Neutrophil (primary cell): Measurements from ENCODE around the gene PCDHGB2.

ENCODE experiments used
- H3K27ac ChIP-seq: fragments of 200-600 bp; sonication (generic); 2 replicates; pipeline ENCODE4 v1.5.1; 2016; ENCODE audit warnings: mild to moderate bottlenecking, moderate library complexity
- H3K27me3 ChIP-seq: fragments of 200-600 bp; sonication (generic); 2 replicates; pipeline ENCODE4 v1.6.0; 2016; ENCODE audit warnings: mild to moderate bottlenecking
- H3K36me3 ChIP-seq: fragments of 200-600 bp; sonication (generic); 2 replicates; pipeline ENCODE4 v1.5.1; 2017
- H3K4me1 ChIP-seq, 2 experiments: fragments of 200-600 bp in 1 of 2; sonication (generic) in 1 of 2; 1 replicate in 1 of 2; 2 replicates in 1 of 2; pipeline versions ENCODE4 v1.5.1 to v1.6.1; 2013 to 2016; ENCODE audit warnings: low read depth in 1 of 2, low read length in 1 of 2, mild to moderate bottlenecking in 1 of 2, moderate library complexity in 1 of 2; ENCODE audit not compliant: control insufficient read depth in 1 of 2, insufficient read depth in 1 of 2
- H3K4me3 ChIP-seq, 2 experiments: fragments of 200-600 bp in 1 of 2; sonication (generic) in 1 of 2; 1 replicate in 1 of 2; 2 replicates in 1 of 2; pipeline ENCODE4 v1.5.1; 2013 to 2016; ENCODE audit warnings: low read depth in 1 of 2, low read length in 1 of 2, mild to moderate bottlenecking in 1 of 2, moderate library complexity in 1 of 2
- H3K9me3 ChIP-seq: fragments of 200-600 bp; sonication (generic); 2 replicates; pipeline ENCODE4 v1.5.1; 2016
- TF ChIP-seq, protein P1 (sequence below): fragments of 200-600 bp; sonication (generic); IDR thresholded peaks from 2 replicates; pipeline ENCODE4 v1.5.1; 2016; ENCODE audit warnings: antibody characterized with exemption

PCDHGB2 gene

DNA sequence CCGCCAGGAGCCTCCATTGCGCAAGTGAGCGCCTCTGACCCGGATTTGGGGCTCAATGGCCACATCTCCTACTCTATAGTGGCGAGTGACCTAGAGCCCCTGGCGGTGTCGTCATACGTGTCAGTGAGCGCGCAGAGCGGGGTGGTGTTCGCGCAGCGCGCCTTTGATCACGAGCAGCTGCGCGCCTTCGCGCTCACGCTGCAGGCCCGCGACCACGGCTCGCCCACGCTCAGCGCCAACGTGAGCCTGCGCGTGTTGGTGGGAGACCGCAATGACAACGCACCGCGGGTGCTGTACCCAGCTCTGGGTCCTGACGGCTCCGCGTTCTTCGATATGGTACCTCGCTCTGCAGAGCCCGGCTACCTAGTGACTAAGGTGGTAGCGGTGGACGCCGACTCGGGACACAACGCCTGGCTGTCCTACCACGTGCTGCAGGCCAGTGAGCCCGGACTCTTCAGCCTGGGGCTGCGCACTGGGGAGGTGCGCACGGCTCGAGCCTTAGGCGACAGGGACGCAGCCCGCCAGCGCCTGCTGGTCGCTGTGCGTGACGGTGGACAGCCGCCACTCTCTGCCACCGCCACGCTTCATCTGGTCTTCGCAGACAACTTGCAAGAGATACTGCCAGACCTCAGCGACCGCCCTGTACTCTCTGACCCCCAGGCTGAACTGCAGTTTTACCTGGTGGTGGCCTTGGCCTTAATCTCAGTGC, 50.0 kb downstream of the PCDHGB2 start:
- Histone ChIP-seq H3K9me3 (peaks cover 20% of the 10 kb centered on the region), H3K4me1 (peaks cover 0 to 7% of the 10 kb centered on the region in 2 experiments), H3K36me3 (no peaks in the 10 kb centered on the region), H3K4me3 (no peak overlapping the region), H3K27me3 (peaks cover 100% of the 10 kb centered on the region), H3K27ac (no peak overlapping the region)
- TF ChIP-seq, protein P1, sequence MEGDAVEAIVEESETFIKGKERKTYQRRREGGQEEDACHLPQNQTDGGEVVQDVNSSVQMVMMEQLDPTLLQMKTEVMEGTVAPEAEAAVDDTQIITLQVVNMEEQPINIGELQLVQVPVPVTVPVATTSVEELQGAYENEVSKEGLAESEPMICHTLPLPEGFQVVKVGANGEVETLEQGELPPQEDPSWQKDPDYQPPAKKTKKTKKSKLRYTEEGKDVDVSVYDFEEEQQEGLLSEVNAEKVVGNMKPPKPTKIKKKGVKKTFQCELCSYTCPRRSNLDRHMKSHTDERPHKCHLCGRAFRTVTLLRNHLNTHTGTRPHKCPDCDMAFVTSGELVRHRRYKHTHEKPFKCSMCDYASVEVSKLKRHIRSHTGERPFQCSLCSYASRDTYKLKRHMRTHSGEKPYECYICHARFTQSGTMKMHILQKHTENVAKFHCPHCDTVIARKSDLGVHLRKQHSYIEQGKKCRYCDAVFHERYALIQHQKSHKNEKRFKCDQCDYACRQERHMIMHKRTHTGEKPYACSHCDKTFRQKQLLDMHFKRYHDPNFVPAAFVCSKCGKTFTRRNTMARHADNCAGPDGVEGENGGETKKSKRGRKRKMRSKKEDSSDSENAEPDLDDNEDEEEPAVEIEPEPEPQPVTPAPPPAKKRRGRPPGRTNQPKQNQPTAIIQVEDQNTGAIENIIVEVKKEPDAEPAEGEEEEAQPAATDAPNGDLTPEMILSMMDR = no peak

DNA sequence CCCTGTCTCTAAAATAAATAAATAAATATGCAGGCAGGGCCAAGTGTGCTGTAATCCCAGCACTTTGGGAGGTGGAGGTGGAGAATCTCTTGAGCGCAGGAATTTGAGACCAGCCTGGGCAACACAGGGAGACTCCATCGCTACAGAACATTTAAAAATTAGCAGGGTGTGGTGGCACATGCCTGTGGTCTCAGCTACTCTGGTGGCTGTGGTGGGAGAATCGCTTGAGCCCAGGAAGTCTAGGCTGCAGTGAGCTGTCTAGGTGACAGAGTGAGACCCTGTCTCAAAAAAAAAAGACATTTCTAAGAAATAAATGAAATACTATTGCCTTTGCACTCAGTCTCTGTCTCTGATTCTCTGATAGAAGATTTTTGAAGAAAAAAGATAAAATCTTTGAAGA, 51.8 kb downstream of the PCDHGB2 start:
- Histone ChIP-seq H3K4me3 (no peak overlapping the region), H3K27ac (no peak overlapping the region), H3K36me3 (no peaks in the 10 kb centered on the region), H3K27me3 (peaks cover 100% of the 10 kb centered on the region), H3K4me1 (peaks cover 0 to 7% of the 10 kb centered on the region in 2 experiments), H3K9me3 (peaks cover 20% of the 10 kb centered on the region)
- TF ChIP-seq, protein P1 = no peak
